Kidney tubule cell (primary cell): ENCODE data around the gene CACNB4.

Experiments used
- DNase-seq: peaks from one replicate; pipeline ENCODE4 v3.0.0-alpha.2; 2018; ENCODE audit warnings: low spot score

The CACNB4 gene

DNA sequence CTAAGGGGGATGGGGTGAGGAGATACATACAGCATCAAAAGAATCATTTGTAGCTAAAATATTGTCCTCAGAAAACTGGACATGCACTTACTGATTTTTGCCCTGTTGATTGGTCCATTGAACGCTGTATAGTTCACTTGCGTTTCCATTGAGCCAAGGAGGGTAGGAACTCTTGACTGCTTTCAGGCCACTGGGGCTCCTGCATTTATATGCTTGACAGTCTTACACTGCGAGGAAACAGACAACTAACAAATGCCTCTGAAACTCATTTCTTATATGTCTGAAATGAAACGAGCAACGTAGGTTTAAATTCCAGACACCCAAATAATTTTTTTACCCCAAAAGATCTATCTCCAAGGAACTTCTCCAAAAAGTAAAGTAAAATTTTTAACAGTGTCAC lies 312.8 kb downstream of the CACNB4 start:
- DNase-seq: no peak

DNA sequence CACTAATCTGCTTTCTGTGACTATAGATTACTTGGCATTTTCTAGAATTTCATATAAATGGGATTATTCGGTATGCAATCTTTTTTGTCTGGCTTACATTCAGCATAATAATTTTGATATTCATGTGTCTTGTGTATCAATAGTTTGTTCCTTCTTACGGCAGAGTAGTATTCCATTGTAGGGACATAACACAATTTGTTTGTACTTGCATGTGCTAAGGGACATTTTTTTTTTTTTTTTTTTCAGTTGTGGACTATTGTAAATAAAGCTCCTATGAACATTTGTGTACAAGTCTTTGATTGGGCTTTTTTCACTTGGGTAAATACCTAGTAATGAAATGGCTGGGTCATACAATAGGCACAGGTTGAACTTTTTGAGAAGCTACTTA lies 315.7 kb downstream of the CACNB4 start:
- no peak for DNase-seq
